Glutamatergic neuron (in vitro differentiated cells): ENCODE data around the gene EXOSC7. TPM values are rescaled to one million over a fixed set of nuclear protein-coding genes. Genes with fewer than 3 reads are reported as not detected.

Source experiments
- DNase-seq: peaks from one replicate; pipeline ENCODE4 v3.0.0; 2022
- H3K27ac Mint-ChIP-seq: one replicate; pipeline ENCODE4 v1.8.0; 2020; ENCODE audit warnings: mild to moderate bottlenecking, mixed read lengths, inconsistent platforms; ENCODE audit not compliant: unreplicated experiment
- H3K27me3 Mint-ChIP-seq: one replicate; pipeline ENCODE4 v1.8.0; 2020; ENCODE audit warnings: mild to moderate bottlenecking, moderate library complexity, mixed read lengths, inconsistent platforms; ENCODE audit not compliant: unreplicated experiment
- H3K36me3 Mint-ChIP-seq: one replicate; pipeline ENCODE4 v1.8.0; 2020; ENCODE audit warnings: mild to moderate bottlenecking, mixed read lengths, inconsistent platforms; ENCODE audit not compliant: unreplicated experiment
- H3K4me1 Mint-ChIP-seq: one replicate; pipeline ENCODE4 v1.8.0; 2020; ENCODE audit warnings: mild to moderate bottlenecking, low read depth, mixed read lengths, inconsistent platforms; ENCODE audit not compliant: unreplicated experiment
- H3K4me3 Mint-ChIP-seq: one replicate; pipeline ENCODE4 v1.8.0; 2020; ENCODE audit warnings: mild to moderate bottlenecking, mixed read lengths, inconsistent platforms; ENCODE audit not compliant: unreplicated experiment
- H3K9me3 Mint-ChIP-seq: one replicate; pipeline ENCODE4 v1.8.0; 2020; ENCODE audit warnings: mild to moderate bottlenecking, moderate library complexity, mixed read lengths, inconsistent platforms; ENCODE audit not compliant: unreplicated experiment
- CTCF ChIP-seq: fragments of 200-600 bp; sonication (generic); IDR thresholded peaks from one replicate; pipeline ENCODE4 v1.5.0; 2021; ENCODE audit not compliant: partially characterized antibody, unreplicated experiment
- total RNA-seq: library from RNA; stranded (reverse); fragmentation: NEBNext Ultra II Directional; extraction: Animal tissue kit (Norgen Biotek cat#: 25700); gene quantifications from one replicate; pipeline ENCODE4 v1.2.1, GENCODE V29; 2021; ENCODE audit not compliant: unreplicated experiment

The EXOSC7 gene
- total RNA-seq, 1 donor from 2014 or later: 30.9 TPM

GRCh38 chr3:45023675-45024074 is 47.6 kb downstream of the EXOSC7 start:
- Mint-ChIP-seq H3K36me3 (no peaks in the 10 kb centered on the region), H3K27ac (no peak overlapping the region), H3K4me1 (peaks cover 15% of the 10 kb centered on the region), H3K27me3 (peaks cover 2% of the 10 kb centered on the region), H3K9me3 (peaks cover 2% of the 10 kb centered on the region), H3K4me3 (no peak overlapping the region)
- TF ChIP-seq CTCF: no peak
- no peak for DNase-seq

GRCh38 chr3:45024542-45025255 is 48.7 kb downstream of the EXOSC7 start:
- H3K4me1 Mint-ChIP-seq: peaks cover 15% of the 10 kb centered on the region
- no peak overlapping the region for H3K27ac Mint-ChIP-seq
- peaks cover 2% of the 10 kb centered on the region for H3K9me3 Mint-ChIP-seq
- H3K27me3 Mint-ChIP-seq: peaks cover 2% of the 10 kb centered on the region
- H3K36me3 Mint-ChIP-seq: no peaks in the 10 kb centered on the region
- no peak overlapping the region for H3K4me3 Mint-ChIP-seq
- no peak for TF ChIP-seq CTCF
- no peak for DNase-seq

GRCh38 chr3:45026038-45026437 is 50.0 kb downstream of the EXOSC7 start, which contains the start of gene CLEC3B:
CLEC3B (plus strand) TSS chr3:45026303; CDS start chr3:45026363, 60 bp downstream.
- Mint-ChIP-seq H3K9me3 (no peaks in the 10 kb centered on the region), H3K27ac (no peak within 1 kb of the TSS)

GRCh38 chr3:45026957-45027356 is 50.9 kb downstream of the EXOSC7 start:
- Mint-ChIP-seq H3K4me1 (peaks cover 10% of the 10 kb centered on the region), H3K27me3 (no peaks in the 10 kb centered on the region), H3K4me3 (no peak overlapping the region), H3K36me3 (no peaks in the 10 kb centered on the region), H3K9me3 (no peaks in the 10 kb centered on the region), H3K27ac (no peak overlapping the region)
- peak; percentile 32 for DNase-seq
- no peak for TF ChIP-seq CTCF

More at GRCh38 chr3:45026038-45026437, 50.0 kb downstream of the EXOSC7 start, which contains the start of gene CLEC3B:
- H3K27me3 Mint-ChIP-seq: peaks cover 2% of the 10 kb centered on the region
- DNase-seq: no peak
- no peak within 1 kb of the TSS for H3K4me3 Mint-ChIP-seq
- H3K4me1 Mint-ChIP-seq: peaks cover 10% of the 10 kb centered on the region
- no peaks in the 10 kb centered on the region for H3K36me3 Mint-ChIP-seq
- TF ChIP-seq CTCF: no peak

GRCh38 chr3:45027441-45027840 is 51.4 kb downstream of the EXOSC7 start:
- no peak for DNase-seq
- peaks cover 10% of the 10 kb centered on the region for H3K4me1 Mint-ChIP-seq
- H3K4me3 Mint-ChIP-seq: no peak overlapping the region
- TF ChIP-seq CTCF: no peak
- no peaks in the 10 kb centered on the region for H3K27me3 Mint-ChIP-seq
- H3K27ac Mint-ChIP-seq: no peak overlapping the region
- no peaks in the 10 kb centered on the region for H3K9me3 Mint-ChIP-seq
- H3K36me3 Mint-ChIP-seq: no peaks in the 10 kb centered on the region
